Omental fat pad (tissue), 4 donors: Measurements from ENCODE around the gene C5AR1. TPM values are rescaled to one million over a fixed set of nuclear protein-coding genes. Genes with fewer than 3 reads are reported as not detected.
"Not testable (repeated sequence)": the region's sequence is repeated elsewhere in the genome, so short reads cannot be mapped to it uniquely, and the experiment has no call there.

Source experiments
- ATAC-seq: fragments of 150-250 bp; one replicate; pipeline ENCODE4 v1.9.1; 2016; ENCODE audit warnings: mild to moderate bottlenecking, moderate library complexity; ENCODE audit not compliant: low FRiP score
- DNase-seq: peaks from one replicate; pipeline ENCODE4 v3.0.0-alpha.2; 2019; ENCODE audit warnings: low spot score
- CTCF ChIP-seq, 3 donors: fragments of 450-650 bp; IDR thresholded peaks; one replicate each; pipeline ENCODE4 v1.5.1; 2016 to 2017; ENCODE audit warnings: antibody characterized with exemption in 3 of 3, mild to moderate bottlenecking in 3 of 3, moderate library complexity in 2 of 3
- total RNA-seq, 4 donors: library from RNA; depleted of rRNA; stranded (reverse); fragments of >200 nt; gene quantifications; one replicate each; pipeline ENCODE4 v1.1.0, GENCODE V29; 2016

C5AR1 gene
- total RNA-seq, 4 donors from 2014 or later: 26.5 to 94.0 (median 60.7) TPM

- no peak for ATAC-seq
- TF ChIP-seq CTCF (IDR thresholded peaks at IDR 0.05): no peak
Measured at GRCh38 chr19:47356900-47357299, 47.2 kb downstream of the C5AR1 start.

DNA sequence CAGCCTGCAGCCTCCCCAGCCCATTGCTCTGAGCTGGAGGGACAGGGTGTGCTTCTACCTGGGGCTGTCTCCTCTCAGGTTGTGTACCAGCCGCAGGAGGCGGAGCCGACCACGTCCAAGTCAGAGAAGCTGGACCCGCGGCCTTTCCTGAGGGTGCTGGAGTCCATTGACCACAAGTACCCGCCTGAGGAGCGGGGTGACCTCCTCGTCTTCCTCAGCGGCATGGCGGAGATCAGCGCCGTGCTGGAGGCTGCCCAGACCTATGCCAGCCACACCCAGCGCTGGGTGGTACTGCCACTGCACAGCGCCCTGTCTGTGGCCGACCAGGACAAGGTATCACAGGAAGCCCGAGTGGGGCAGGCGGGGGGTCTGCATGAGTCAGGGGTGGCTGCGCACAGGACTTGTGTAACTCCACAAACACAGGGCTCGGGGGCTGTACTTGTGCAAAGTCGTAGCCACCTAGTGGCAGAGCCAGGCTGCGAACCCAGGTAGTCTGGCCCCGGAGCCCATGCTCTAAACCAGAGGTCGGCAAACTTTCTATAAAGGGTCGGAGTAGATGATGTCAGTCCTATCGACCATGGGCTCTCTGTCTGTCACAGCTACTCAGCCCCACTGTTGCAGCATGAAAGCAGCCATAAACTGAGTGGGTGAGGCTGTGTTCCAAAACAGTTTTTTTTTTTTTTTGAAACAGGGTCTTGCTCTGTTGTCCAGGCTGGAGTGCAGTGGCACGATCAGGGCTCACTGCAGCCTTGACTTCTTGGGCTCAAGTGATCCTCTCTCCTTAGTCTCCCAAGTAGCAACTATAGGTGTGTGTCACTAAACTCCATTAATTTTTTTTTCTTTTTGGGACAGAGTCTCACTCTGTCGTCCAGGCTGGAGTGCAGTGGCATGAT is 48.4 kb downstream of the C5AR1 start:
- TF ChIP-seq CTCF (IDR thresholded peaks at IDR 0.05): no peak
- no peak for ATAC-seq
- DNase-seq: no peak

More at GRCh38 chr19:47356900-47357299, 47.2 kb downstream of the C5AR1 start:
- DNase-seq: no peak

- ATAC-seq (no peak), DNase-seq (no peak)
- TF ChIP-seq CTCF (IDR thresholded peaks at IDR 0.05): no peak
Measured at GRCh38 chr19:47358936-47359335, 49.3 kb downstream of the C5AR1 start.

GRCh38 chr19:47362321-47362720 is 52.7 kb downstream of the C5AR1 start:
- no peak for DNase-seq
- ATAC-seq: no peak
- TF ChIP-seq CTCF (IDR thresholded peaks at IDR 0.05): no peak

- TF ChIP-seq CTCF (IDR thresholded peaks at IDR 0.05): no peak
- no peak for DNase-seq
- no peak for ATAC-seq
Measured at GRCh38 chr19:47363758-47364531, 54.3 kb downstream of the C5AR1 start.

- DNase-seq, ATAC-seq: not testable (repeated sequence)
Measured at GRCh38 chr19:47365455-47365854, 55.8 kb downstream of the C5AR1 start.

DNA sequence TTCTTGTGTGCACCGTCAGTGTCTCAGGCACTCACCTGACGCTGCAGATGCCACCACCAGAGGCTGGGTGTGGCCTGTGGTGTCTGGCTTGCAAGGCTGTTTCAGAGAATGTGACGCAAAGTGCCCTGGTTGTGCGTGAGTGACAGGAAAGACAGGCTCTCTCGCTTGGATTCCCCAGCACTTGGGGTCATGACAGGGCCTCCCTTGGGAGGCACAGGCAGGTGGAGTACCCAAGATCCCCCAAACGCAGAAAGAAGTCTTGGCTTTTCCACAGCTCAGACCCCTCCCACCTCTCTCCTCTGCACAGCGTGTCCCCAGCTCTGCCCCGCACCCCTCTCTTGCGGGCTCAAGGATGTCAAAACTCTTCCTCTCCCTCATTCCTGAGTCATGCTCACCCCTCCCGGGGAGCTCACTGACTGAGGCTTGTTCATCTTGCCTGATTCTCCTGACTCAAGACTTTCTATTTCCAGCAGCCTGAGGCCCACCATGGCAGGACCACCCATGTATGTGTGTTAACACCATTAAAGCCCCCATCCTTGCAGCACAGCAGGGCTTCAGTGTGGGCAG is 60.5 kb downstream of the C5AR1 start:
- no peak for ATAC-seq
- TF ChIP-seq CTCF (IDR thresholded peaks at IDR 0.05): no peak
- no peak for DNase-seq
